TTC549 (cell line): ENCODE measurements around the gene TSPO.
"Not testable (repeated sequence)": the region's sequence is repeated elsewhere in the genome, so short reads cannot be mapped to it uniquely, and the experiment has no call there.

Experiments
- FAIRE-seq: peaks from 2 replicates; lab custom pipeline; 2012; peaks lifted over from hg19 to GRCh38; lab: Jason Lieb, UNC

Gene TSPO

GRCh38 chr22:43151251-43152002 is at the start of gene TSPO:
TSS of gene TSPO (plus strand) at chr22:43151559. CDS start at chr22:43159239, 7,680 bp downstream.
- FAIRE-seq, result no peak

- not testable (repeated sequence) for FAIRE-seq
Measured at GRCh38 chr22:43104056-43104625, 47.2 kb upstream of the TSPO start.

GRCh38 chr22:43104950-43105349 is 46.4 kb upstream of the TSPO start:
- not testable (repeated sequence) for FAIRE-seq

DNA sequence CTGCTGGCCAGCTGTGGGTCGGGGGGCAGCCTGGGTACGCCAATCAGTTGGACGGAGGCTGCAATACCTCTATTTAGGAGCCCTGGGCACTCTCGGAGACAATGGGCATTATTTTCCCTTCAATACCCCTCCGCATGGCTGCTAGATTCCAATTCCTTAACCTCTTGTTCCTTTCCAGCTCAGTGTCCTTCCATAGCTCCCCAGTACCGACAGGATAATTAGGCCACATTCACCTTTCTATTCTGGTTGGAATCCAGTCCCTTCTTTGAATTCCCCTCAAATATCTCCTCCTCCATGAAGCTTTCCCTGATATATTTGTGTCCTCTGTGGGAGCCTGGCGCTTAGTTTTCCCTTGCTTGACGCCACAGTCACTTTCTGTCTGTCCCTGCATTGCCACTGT is 45.1 kb upstream of the TSPO start:
- FAIRE-seq, result no peak

GRCh38 chr22:43109511-43109910 is 41.8 kb upstream of the TSPO start:
- FAIRE-seq, result no peak

GRCh38 chr22:43109921-43110443 is 41.4 kb upstream of the TSPO start:
- no peak for FAIRE-seq

DNA sequence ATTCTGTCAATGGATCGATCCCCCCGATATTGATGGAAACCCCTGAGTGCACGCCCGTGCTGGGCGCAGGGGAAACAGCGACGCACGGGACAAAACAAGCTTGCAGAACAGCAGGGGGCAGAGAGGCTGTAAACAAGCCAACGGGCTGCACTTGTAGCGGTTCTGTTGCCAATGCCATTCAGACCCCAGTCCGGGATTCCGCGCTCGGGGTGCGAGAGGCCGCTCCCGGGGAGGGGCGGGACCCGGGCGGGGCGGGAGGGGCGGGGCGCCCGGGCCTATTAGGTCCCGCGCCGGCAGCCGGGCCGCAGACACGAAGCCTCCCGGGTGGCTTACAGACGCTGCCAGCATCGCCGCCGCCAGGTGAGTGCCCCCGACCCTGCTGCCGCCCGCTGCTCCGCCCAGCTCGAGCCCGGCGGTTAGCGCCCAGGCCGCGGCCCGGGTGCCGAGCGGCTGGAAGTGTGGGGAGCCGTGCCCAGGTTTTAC is 40.9 kb upstream of the TSPO start, which contains the start of gene BIK:
TSS of gene BIK (plus strand) at position 307 of the 483 bp plus-strand sequence. CDS start 13,273 bp downstream, outside the sequence.
- FAIRE-seq, result no peak

GRCh38 chr22:43110927-43111623 is 40.3 kb upstream of the TSPO start:
- FAIRE-seq, result no peak

DNA sequence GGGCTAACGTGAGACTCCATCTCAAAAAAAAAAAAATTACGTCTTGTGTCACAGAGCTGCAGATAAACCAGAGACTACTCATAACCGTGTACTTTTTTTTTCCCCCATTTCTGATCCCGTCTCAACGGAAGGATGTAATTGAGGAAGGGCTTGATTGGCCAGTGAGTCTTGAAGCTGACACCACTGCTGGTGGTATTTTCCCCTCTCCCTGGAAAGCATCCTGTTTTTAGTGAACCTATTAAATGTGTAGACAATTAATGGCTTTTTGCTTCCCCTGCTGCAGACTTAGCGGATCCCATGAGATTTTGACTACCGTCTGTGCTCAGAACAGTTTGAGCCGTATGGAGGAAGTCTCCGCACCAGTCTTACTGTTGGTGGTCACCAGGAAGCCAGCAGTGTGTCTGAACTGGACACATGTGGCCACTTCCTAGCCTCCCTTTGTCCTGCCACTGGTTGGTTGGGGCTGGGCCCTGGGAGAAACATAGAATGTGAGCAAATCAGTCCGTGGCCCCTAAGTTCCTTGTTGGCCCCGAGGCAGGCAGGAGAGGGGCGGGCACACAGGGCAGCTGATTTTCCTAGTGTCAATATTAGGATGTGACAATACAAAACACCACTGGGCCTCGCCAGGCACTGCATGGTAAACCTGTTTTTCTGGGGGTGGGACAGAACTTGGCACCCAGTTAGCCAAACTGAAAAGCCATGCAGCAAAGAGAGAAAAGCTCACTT is 37.7 kb upstream of the TSPO start:
- FAIRE-seq, result no peak

GRCh38 chr22:43114958-43115357 is 36.4 kb upstream of the TSPO start:
- no peak for FAIRE-seq

- FAIRE-seq, result no peak
Measured at GRCh38 chr22:43116932-43117331, 34.4 kb upstream of the TSPO start.

GRCh38 chr22:43118024-43118849 is 33.1 kb upstream of the TSPO start:
- FAIRE-seq, result no peak

DNA sequence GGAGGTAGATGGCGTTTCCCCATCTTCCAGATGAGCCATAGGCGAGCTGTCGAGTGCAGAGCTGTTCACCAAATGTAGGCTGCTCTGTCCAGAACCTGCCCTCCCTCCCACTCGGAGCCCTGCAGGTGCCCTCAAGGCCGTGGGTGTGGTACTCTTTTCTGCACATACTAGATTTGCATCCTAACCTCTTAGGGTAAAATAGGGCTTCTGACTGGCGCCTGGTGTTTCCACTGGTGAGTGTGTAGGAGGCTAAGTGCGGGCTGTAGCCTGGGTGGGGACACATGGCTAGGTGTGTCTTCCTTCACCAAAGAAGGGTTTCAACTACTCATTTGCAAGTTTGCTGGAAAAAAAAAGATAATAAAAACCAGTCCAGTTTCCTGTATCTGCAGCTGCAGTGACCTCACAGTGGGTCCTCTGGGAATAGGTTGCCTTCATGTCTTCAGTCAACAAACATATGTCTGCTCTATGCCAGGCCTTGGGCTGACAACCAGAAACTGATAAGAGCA is 32.4 kb upstream of the TSPO start:
- FAIRE-seq, result no peak

DNA sequence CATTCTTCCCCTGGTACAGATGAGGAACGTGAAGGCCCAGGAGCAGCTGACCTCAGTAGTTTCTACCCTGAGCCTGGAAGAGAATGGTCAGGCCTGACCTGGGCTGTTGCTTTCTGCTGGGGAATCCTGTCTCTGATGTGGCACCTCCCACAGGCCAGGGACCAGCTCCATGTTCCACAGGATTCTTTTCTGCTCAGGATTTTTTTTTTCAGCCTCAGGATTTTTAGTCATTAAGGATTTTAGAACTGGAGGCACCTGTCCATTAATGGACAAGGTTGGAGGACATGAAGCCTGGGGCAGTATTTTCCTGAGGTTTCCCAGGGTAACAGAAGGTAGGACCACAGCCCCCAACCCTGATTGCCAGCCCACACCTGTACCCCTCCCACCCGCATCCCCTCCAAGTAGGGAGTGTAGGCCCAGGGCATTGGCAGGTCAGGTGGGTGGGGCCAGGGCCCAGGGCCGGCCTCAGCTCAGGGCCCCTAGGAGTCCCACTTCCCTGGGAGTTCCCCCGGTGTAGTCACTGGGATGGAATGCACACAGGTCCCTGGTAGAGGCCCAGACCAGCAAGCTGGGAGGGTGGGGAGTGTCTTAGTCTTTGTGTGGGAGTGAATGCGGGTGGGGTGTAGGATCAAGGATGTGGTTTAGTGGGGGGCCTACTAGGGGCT is 24.7 kb upstream of the TSPO start:
- FAIRE-seq, result no peak

DNA sequence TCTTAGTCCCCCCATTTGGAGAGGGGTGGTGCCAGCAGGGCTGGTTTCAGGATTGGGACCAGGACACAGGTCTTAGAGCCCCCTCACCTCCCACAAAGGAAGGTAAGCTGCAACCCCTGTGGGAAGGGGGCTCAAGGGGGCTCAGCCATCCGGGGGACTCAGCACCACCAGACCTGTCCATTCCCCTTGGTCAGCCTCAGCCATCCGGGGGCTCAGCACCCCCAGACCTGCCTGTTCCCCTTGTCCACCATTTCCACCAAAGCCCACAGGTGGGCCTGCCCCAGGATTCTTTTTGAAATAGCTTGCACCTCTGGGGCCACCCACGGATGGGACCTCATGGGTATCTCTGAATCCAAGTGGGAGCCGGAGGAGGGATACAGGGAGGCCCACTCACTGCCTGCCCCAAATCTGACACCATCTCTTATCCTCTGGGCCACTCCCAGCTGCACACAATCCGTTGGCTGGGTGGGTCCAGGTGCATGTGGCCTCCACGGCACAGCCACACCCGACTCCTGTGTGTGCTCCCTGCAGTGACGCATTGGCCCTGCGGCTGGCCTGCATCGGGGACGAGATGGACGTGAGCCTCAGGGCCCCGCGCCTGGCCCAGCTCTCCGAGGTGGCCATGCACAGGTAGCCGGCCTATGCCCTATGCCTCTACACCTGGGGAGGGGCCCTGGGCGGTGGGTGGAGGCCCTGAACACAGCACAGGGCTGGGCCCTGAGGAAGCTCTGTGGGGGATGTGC is 24.0 kb upstream of the TSPO start:
- no peak for FAIRE-seq

DNA sequence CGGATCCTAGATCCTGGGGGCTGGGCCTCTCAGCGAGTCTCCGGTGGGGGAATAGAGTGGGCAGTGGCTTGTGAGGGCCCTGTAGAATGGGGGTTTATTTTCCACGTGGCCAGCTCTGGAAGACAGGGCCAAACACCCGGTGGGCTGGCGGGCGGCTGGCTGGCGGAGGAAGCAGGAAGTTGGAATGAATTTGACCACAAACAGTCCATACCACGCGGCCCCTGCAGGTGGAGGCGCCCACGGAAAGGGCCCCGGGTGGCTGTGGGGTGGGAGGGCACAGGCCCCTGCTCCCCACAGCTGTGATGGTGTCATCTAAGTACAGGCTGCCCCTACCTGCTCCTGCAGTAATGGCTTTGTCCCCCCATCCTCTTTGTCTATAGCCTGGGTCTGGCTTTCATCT is 23.2 kb upstream of the TSPO start:
- no peak for FAIRE-seq

- no peak for FAIRE-seq
Measured at GRCh38 chr22:43128928-43129424, 22.4 kb upstream of the TSPO start.

GRCh38 chr22:43129426-43130425 is 21.6 kb upstream of the TSPO start:
- FAIRE-seq, result no peak
